ENCODE data around the gene C1orf21.

The C1orf21 gene

GRCh38 chr1:184568148-184568547, 181.3 kb downstream of the C1orf21 start:
- H2BK12ac ChIP-seq (ENCODE audit: low read length in 2 of 2): no peak overlapping the region
- H2AFZ ChIP-seq (ENCODE audit: low read depth, low read length): no peak overlapping the region
- H3K14ac ChIP-seq (ENCODE audit: low read length in 2 of 2): no peak overlapping the region
- no peak for DNase-seq
- no peak overlapping the region for H2AK5ac ChIP-seq (ENCODE audit: low read length, severe bottlenecking)
- H3K79me1 ChIP-seq (replicated peaks; ENCODE audit: low read length, poor library complexity, severe bottlenecking): peaks cover 2% of the 10 kb centered on the region
- H3K36me3 ChIP-seq (ENCODE audit: control insufficient read depth in 1 of 2, insufficient read depth in 2 of 2, low read depth in 1 of 2, low read length in 2 of 2): peaks cover 0 to 10% of the 10 kb centered on the region in 2 experiments
- no peaks in the 10 kb centered on the region for H3K9me3 ChIP-seq (ENCODE audit: control insufficient read depth, low read length)
- H2BK5ac ChIP-seq (ENCODE audit: low read depth, low read length, poor library complexity, severe bottlenecking): no peak overlapping the region
- H3K27me3 ChIP-seq (ENCODE audit: control insufficient read depth in 1 of 2, insufficient read depth in 1 of 2, low read length in 2 of 2): no peaks in the 10 kb centered on the region
- H3K27ac ChIP-seq (ENCODE audit: low read length, poor library complexity, severe bottlenecking): peak overlapping the region; percentile 44
- no peak overlapping the region for H3K4me3 ChIP-seq (ENCODE audit: insufficient read depth in 1 of 2, low read depth in 1 of 2, low read length in 2 of 2)
- H2BK120ac ChIP-seq (ENCODE audit: low read depth, low read length): no peak overlapping the region
- peaks cover 9% of the 10 kb centered on the region for H3K4me1 ChIP-seq (ENCODE audit: control insufficient read depth, insufficient read depth, low read depth, low read length)
- H4K91ac ChIP-seq (ENCODE audit: low read length): no peak overlapping the region
- no peak overlapping the region for H3K9ac ChIP-seq (ENCODE audit: low read length)
- H2BK15ac ChIP-seq (ENCODE audit: low read depth, poor library complexity, severe bottlenecking): no peak overlapping the region
- WGBS: 100% methylated on average over 1 of the region's 2 CpGs
- H3K23ac ChIP-seq (ENCODE audit: low read length in 2 of 2): no peak overlapping the region
- H4K8ac ChIP-seq (ENCODE audit: low read length): no peak overlapping the region
- no peak overlapping the region for H3K4me2 ChIP-seq (ENCODE audit: low read length, poor library complexity, severe bottlenecking)
- no peak overlapping the region for H3K4ac ChIP-seq (ENCODE audit: low read depth in 1 of 2, low read length in 2 of 2)
- no peak overlapping the region for H3K18ac ChIP-seq (ENCODE audit: low read depth in 1 of 2, low read length in 2 of 2)

GRCh38 chr1:184569106-184569505, 182.3 kb downstream of the C1orf21 start:
- H3K4me3 ChIP-seq (ENCODE audit: insufficient read depth in 1 of 2, low read depth in 1 of 2, low read length in 2 of 2): no peak overlapping the region
- no peak overlapping the region for H2BK15ac ChIP-seq (ENCODE audit: low read depth, poor library complexity, severe bottlenecking)
- H3K36me3 ChIP-seq (ENCODE audit: control insufficient read depth in 1 of 2, insufficient read depth in 2 of 2, low read depth in 1 of 2, low read length in 2 of 2): peaks cover 0 to 10% of the 10 kb centered on the region in 2 experiments
- no peak overlapping the region for H2BK5ac ChIP-seq (ENCODE audit: low read depth, low read length, poor library complexity, severe bottlenecking)
- 97% methylated on average over 3 of the region's 4 CpGs for WGBS
- H3K18ac ChIP-seq (ENCODE audit: low read depth in 1 of 2, low read length in 2 of 2): no peak overlapping the region
- H3K79me1 ChIP-seq (replicated peaks; ENCODE audit: low read length, poor library complexity, severe bottlenecking): peaks cover 2% of the 10 kb centered on the region
- H2BK12ac ChIP-seq (ENCODE audit: low read length in 2 of 2): no peak overlapping the region
- H3K4ac ChIP-seq (ENCODE audit: low read depth in 1 of 2, low read length in 2 of 2): no peak overlapping the region
- no peak overlapping the region for H2AK5ac ChIP-seq (ENCODE audit: low read length, severe bottlenecking)
- no peak overlapping the region for H4K8ac ChIP-seq (ENCODE audit: low read length)
- H3K23ac ChIP-seq (ENCODE audit: low read length in 2 of 2): no peak overlapping the region
- H4K91ac ChIP-seq (ENCODE audit: low read length): no peak overlapping the region
- DNase-seq: no peak
- no peak overlapping the region for H3K9ac ChIP-seq (ENCODE audit: low read length)
- H2AFZ ChIP-seq (ENCODE audit: low read depth, low read length): no peak overlapping the region
- H3K9me3 ChIP-seq (ENCODE audit: control insufficient read depth, low read length): no peaks in the 10 kb centered on the region
- no peak overlapping the region for H2BK120ac ChIP-seq (ENCODE audit: low read depth, low read length)
- H3K27ac ChIP-seq (ENCODE audit: low read length, poor library complexity, severe bottlenecking): no peak overlapping the region
- H3K14ac ChIP-seq (ENCODE audit: low read length in 2 of 2): no peak overlapping the region
- peaks cover 9% of the 10 kb centered on the region for H3K4me1 ChIP-seq (ENCODE audit: control insufficient read depth, insufficient read depth, low read depth, low read length)
- no peak overlapping the region for H3K4me2 ChIP-seq (ENCODE audit: low read length, poor library complexity, severe bottlenecking)
- no peaks in the 10 kb centered on the region for H3K27me3 ChIP-seq (ENCODE audit: control insufficient read depth in 1 of 2, insufficient read depth in 1 of 2, low read length in 2 of 2)

GRCh38 chr1:184574588-184574987, 187.8 kb downstream of the C1orf21 start:
- H4K8ac ChIP-seq (ENCODE audit: low read length): peak overlapping the region; percentile 66
- no peak overlapping the region for H3K9ac ChIP-seq (ENCODE audit: low read length)
- no peaks in the 10 kb centered on the region for H3K27me3 ChIP-seq (ENCODE audit: control insufficient read depth in 1 of 2, insufficient read depth in 1 of 2, low read length in 2 of 2)
- no peak overlapping the region for H3K27ac ChIP-seq (ENCODE audit: low read length, poor library complexity, severe bottlenecking)
- WGBS: 56% methylated on average over 7 of the region's 8 CpGs
- H2AFZ ChIP-seq (ENCODE audit: low read depth, low read length): no peak overlapping the region
- DNase-seq: no peak
- no peak overlapping the region for H3K4me3 ChIP-seq (ENCODE audit: insufficient read depth in 1 of 2, low read depth in 1 of 2, low read length in 2 of 2)
- H3K79me1 ChIP-seq (replicated peaks; ENCODE audit: low read length, poor library complexity, severe bottlenecking): peaks cover 2% of the 10 kb centered on the region
- H2BK120ac ChIP-seq (ENCODE audit: low read depth, low read length): no peak overlapping the region
- no peak overlapping the region for H2BK12ac ChIP-seq (ENCODE audit: low read length in 2 of 2)
- no peak overlapping the region for H3K14ac ChIP-seq (ENCODE audit: low read length in 2 of 2)
- H2BK15ac ChIP-seq (ENCODE audit: low read depth, poor library complexity, severe bottlenecking): no peak overlapping the region
- no peak overlapping the region for H2BK5ac ChIP-seq (ENCODE audit: low read depth, low read length, poor library complexity, severe bottlenecking)
- H3K4me1 ChIP-seq (ENCODE audit: control insufficient read depth, insufficient read depth, low read depth, low read length): no peaks in the 10 kb centered on the region
- no peak overlapping the region for H4K91ac ChIP-seq (ENCODE audit: low read length)
- no peak overlapping the region for H3K18ac ChIP-seq (ENCODE audit: low read depth in 1 of 2, low read length in 2 of 2)
- H3K36me3 ChIP-seq (ENCODE audit: control insufficient read depth in 1 of 2, insufficient read depth in 2 of 2, low read depth in 1 of 2, low read length in 2 of 2): no peaks in the 10 kb centered on the region
- H2AK5ac ChIP-seq (ENCODE audit: low read length, severe bottlenecking): no peak overlapping the region
- H3K4ac ChIP-seq (ENCODE audit: low read depth in 1 of 2, low read length in 2 of 2): no peak overlapping the region
- H3K4me2 ChIP-seq (ENCODE audit: low read length, poor library complexity, severe bottlenecking): no peak overlapping the region
- peaks cover under 1% of the 10 kb centered on the region for H3K9me3 ChIP-seq (ENCODE audit: control insufficient read depth, low read length)
- no peak overlapping the region for H3K23ac ChIP-seq (ENCODE audit: low read length in 2 of 2)

GRCh38 chr1:184576822-184577221, 190.0 kb downstream of the C1orf21 start:
- Histone ChIP-seq H3K9me3 (ENCODE audit: control insufficient read depth, low read length) (peaks cover 8% of the 10 kb centered on the region), H4K8ac (ENCODE audit: low read length) (no peak overlapping the region), H3K4ac (ENCODE audit: low read depth in 1 of 2, low read length in 2 of 2) (no peak overlapping the region), H3K36me3 (ENCODE audit: control insufficient read depth in 1 of 2, insufficient read depth in 2 of 2, low read depth in 1 of 2, low read length in 2 of 2) (no peaks in the 10 kb centered on the region), H2AK5ac (ENCODE audit: low read length, severe bottlenecking) (no peak overlapping the region), H2BK12ac (ENCODE audit: low read length in 2 of 2) (no peak overlapping the region), H3K4me2 (ENCODE audit: low read length, poor library complexity, severe bottlenecking) (no peak overlapping the region), H3K4me3 (ENCODE audit: insufficient read depth in 1 of 2, low read depth in 1 of 2, low read length in 2 of 2) (peak overlapping the region in 1 of 2 experiments; percentile 32), H3K14ac (ENCODE audit: low read length in 2 of 2) (no peak overlapping the region), H2BK15ac (ENCODE audit: low read depth, poor library complexity, severe bottlenecking) (no peak overlapping the region), H3K27me3 (ENCODE audit: control insufficient read depth in 1 of 2, insufficient read depth in 1 of 2, low read length in 2 of 2) (no peaks in the 10 kb centered on the region), H3K18ac (ENCODE audit: low read depth in 1 of 2, low read length in 2 of 2) (no peak overlapping the region), H2BK5ac (ENCODE audit: low read depth, low read length, poor library complexity, severe bottlenecking) (no peak overlapping the region), H2AFZ (ENCODE audit: low read depth, low read length) (no peak overlapping the region), H3K23ac (ENCODE audit: low read length in 2 of 2) (no peak overlapping the region), H3K9ac (ENCODE audit: low read length) (peak overlapping the region; percentile 71), H3K79me1 (replicated peaks; ENCODE audit: low read length, poor library complexity, severe bottlenecking) (peaks cover 2% of the 10 kb centered on the region), H3K27ac (ENCODE audit: low read length, poor library complexity, severe bottlenecking) (no peak overlapping the region), H3K4me1 (ENCODE audit: control insufficient read depth, insufficient read depth, low read depth, low read length) (no peaks in the 10 kb centered on the region), H4K91ac (ENCODE audit: low read length) (no peak overlapping the region), H2BK120ac (ENCODE audit: low read depth, low read length) (no peak overlapping the region)
- no peak for DNase-seq
- WGBS: 94% methylated on average over 6 of the region's 6 CpGs
